H1 (cell line): ENCODE measurements around the gene BHMT2.

Source experiments
- BRCA1 ChIP-seq: IDR thresholded peaks from 2 replicates; pipeline ENCODE4 v1.6.1; 2012; ENCODE audit warnings: low read depth, low read length, improper control_type of control experiment
- CHD2 ChIP-seq: IDR thresholded peaks from 2 replicates; pipeline ENCODE4 v1.6.1; 2012; ENCODE audit warnings: low read length, improper control_type of control experiment
- CREB1 ChIP-seq: IDR thresholded peaks from 2 replicates; pipeline ENCODE4 v1.6.1; 2012; ENCODE audit warnings: inconsistent platforms
- EZH2 ChIP-seq: fragments of 200-600 bp; sonication (generic); IDR thresholded peaks from 2 replicates; pipeline ENCODE4 v1.7.1; 2012; ENCODE audit warnings: low read depth, mild to moderate bottlenecking, moderate library complexity, low read length, inconsistent platforms; ENCODE audit not compliant: severe bottlenecking
- JUND ChIP-seq: IDR thresholded peaks from 2 replicates; pipeline ENCODE4 v1.6.1; 2011; ENCODE audit warnings: mild to moderate bottlenecking, improper control_type of control experiment, low read length
- TF ChIP-seq, protein P1 (sequence below), 3 experiments: IDR thresholded peaks; 1 replicate in 2 of 3; 2 replicates in 1 of 3; pipeline versions ENCODE4 v1.5.1 to v1.6.1; 2011; ENCODE audit warnings: low read length in 3 of 3, mild to moderate bottlenecking in 3 of 3, inconsistent platforms in 2 of 3, low read depth in 1 of 3, moderate library complexity in 1 of 3; ENCODE audit not compliant: insufficient read depth in 1 of 3; ENCODE audit errors: control extremely low read depth in 1 of 3

DNA sequence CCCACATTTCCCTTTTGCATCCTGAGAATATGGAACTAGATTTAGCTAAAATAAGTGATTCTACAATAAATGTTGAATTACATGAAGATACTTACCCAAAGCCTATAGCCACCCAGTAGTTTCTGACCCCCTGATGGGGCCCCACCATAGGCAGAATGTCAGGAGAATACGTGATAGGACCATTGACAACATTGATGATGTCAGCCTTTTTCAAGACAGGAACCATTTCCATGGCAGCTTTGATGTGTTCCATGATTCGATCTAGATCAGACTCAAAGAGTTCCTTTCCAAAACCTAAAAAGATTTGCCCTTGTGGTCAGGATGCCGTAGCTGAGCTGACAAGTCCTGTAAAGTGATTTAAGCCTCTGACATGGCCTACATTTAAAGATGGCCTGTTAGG, 27.4 kb upstream of the BHMT2 start:
- TF ChIP-seq, protein P1, sequence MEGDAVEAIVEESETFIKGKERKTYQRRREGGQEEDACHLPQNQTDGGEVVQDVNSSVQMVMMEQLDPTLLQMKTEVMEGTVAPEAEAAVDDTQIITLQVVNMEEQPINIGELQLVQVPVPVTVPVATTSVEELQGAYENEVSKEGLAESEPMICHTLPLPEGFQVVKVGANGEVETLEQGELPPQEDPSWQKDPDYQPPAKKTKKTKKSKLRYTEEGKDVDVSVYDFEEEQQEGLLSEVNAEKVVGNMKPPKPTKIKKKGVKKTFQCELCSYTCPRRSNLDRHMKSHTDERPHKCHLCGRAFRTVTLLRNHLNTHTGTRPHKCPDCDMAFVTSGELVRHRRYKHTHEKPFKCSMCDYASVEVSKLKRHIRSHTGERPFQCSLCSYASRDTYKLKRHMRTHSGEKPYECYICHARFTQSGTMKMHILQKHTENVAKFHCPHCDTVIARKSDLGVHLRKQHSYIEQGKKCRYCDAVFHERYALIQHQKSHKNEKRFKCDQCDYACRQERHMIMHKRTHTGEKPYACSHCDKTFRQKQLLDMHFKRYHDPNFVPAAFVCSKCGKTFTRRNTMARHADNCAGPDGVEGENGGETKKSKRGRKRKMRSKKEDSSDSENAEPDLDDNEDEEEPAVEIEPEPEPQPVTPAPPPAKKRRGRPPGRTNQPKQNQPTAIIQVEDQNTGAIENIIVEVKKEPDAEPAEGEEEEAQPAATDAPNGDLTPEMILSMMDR (IDR thresholded peaks at IDR 0.05; ENCODE audit: control extremely low read depth in 1 of 3, insufficient read depth in 1 of 3, low read depth in 1 of 3, low read length in 3 of 3): no peak
- TF ChIP-seq CREB1 (no peak), EZH2 (no peak), BRCA1 (no peak), JUND (no peak), CHD2 (no peak)
